ENCODE measurements around the gene EPHB3.

The EPHB3 gene

GRCh38 chr3:184630861-184631471 is 69.4 kb downstream of the EPHB3 start:
- CTCF ChIA-PET, result interaction anchor here (0.6 kb wide), 2 partner anchors 87 to 191 kb away, joined by 4 to 5 read pairs; no protein-coding TSS in a partner anchor
- DNase-seq (ENCODE audit: low spot score), result no peak
- H3K27ac ChIP-seq, result no peak overlapping the region
- POLR2A ChIA-PET (ENCODE audit: low non-redundant PET), result no interaction called here
- no peak for TF ChIP-seq CTCF (conservative IDR thresholded peaks at IDR 0.05; ENCODE audit: low read depth)

GRCh38 chr3:184631472-184631861 is 69.9 kb downstream of the EPHB3 start:
- no peak for DNase-seq (ENCODE audit: low spot score)
- CTCF ChIA-PET, result interaction anchor here (0.6 kb wide), 1 partner anchor 87 kb away, joined by 5 read pairs; no protein-coding TSS in a partner anchor
- no peak for TF ChIP-seq CTCF (conservative IDR thresholded peaks at IDR 0.05; ENCODE audit: low read depth)
- POLR2A ChIA-PET (ENCODE audit: low non-redundant PET), result no interaction called here
- no peak overlapping the region for H3K27ac ChIP-seq

Measured in RWPE1 (cell line).